Measurements from ENCODE around the gene ZNF100.

DNA sequence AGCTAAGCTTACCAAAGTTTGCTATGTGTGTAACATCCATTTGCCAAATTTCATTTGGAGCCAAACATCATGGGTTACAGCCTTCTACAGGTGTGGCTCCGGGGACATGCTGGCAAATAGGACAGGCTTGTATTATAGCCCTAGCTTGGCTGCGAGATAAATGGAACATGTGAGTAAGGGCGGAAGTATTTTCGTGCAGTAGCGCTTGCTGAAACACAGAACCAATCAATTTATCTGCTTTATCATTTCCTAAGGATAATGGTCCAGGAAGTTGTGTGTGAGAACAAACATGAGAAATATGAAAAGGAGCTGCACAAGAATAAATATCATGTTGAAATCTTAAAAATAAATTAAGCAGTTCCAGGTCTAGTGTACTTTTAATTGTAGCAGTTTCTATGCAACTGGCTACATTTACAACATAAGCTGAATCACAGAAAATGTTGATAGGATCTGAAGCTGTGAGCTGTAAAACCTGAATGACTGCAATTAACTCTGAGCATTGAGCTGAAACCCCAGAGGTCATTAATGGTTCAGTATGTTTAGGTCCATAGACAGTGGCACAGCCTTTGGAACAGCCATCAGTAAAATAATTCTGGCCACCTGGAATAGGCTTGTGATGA, 22.2 kb upstream of the ZNF100 start:
- TF ChIP-seq ELF1 (IDR thresholded peaks at IDR 0.05) (no peak), NFIC (IDR thresholded peaks at IDR 0.05; ENCODE audit: borderline replicate concordance) (no peak), EZH2phosphoT487 (IDR thresholded peaks at IDR 0.05; ENCODE audit: borderline replicate concordance, low read depth) (no peak), NRF1 (IDR thresholded peaks at IDR 0.05; ENCODE audit: low read depth, low read length) (no peak), RFX5 (IDR thresholded peaks at IDR 0.05; ENCODE audit: low read length) (no peak), TAF1 (IDR thresholded peaks at IDR 0.05; ENCODE audit: borderline replicate concordance, low read depth, low read length) (no peak), SMC3 (IDR thresholded peaks at IDR 0.05; ENCODE audit: low read depth, low read length) (no peak), RXRA (IDR thresholded peaks at IDR 0.05; ENCODE audit: borderline replicate concordance, low read depth) (no peak)
- TF ChIP-seq, protein P1, sequence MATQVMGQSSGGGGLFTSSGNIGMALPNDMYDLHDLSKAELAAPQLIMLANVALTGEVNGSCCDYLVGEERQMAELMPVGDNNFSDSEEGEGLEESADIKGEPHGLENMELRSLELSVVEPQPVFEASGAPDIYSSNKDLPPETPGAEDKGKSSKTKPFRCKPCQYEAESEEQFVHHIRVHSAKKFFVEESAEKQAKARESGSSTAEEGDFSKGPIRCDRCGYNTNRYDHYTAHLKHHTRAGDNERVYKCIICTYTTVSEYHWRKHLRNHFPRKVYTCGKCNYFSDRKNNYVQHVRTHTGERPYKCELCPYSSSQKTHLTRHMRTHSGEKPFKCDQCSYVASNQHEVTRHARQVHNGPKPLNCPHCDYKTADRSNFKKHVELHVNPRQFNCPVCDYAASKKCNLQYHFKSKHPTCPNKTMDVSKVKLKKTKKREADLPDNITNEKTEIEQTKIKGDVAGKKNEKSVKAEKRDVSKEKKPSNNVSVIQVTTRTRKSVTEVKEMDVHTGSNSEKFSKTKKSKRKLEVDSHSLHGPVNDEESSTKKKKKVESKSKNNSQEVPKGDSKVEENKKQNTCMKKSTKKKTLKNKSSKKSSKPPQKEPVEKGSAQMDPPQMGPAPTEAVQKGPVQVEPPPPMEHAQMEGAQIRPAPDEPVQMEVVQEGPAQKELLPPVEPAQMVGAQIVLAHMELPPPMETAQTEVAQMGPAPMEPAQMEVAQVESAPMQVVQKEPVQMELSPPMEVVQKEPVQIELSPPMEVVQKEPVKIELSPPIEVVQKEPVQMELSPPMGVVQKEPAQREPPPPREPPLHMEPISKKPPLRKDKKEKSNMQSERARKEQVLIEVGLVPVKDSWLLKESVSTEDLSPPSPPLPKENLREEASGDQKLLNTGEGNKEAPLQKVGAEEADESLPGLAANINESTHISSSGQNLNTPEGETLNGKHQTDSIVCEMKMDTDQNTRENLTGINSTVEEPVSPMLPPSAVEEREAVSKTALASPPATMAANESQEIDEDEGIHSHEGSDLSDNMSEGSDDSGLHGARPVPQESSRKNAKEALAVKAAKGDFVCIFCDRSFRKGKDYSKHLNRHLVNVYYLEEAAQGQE (IDR thresholded peaks at IDR 0.05; ENCODE audit: low read depth, low read length): no peak
- TF ChIP-seq, protein P2, sequence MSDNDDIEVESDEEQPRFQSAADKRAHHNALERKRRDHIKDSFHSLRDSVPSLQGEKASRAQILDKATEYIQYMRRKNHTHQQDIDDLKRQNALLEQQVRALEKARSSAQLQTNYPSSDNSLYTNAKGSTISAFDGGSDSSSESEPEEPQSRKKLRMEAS (IDR thresholded peaks at IDR 0.05; ENCODE audit: low read depth): no peak
- TF ChIP-seq, protein P3, sequence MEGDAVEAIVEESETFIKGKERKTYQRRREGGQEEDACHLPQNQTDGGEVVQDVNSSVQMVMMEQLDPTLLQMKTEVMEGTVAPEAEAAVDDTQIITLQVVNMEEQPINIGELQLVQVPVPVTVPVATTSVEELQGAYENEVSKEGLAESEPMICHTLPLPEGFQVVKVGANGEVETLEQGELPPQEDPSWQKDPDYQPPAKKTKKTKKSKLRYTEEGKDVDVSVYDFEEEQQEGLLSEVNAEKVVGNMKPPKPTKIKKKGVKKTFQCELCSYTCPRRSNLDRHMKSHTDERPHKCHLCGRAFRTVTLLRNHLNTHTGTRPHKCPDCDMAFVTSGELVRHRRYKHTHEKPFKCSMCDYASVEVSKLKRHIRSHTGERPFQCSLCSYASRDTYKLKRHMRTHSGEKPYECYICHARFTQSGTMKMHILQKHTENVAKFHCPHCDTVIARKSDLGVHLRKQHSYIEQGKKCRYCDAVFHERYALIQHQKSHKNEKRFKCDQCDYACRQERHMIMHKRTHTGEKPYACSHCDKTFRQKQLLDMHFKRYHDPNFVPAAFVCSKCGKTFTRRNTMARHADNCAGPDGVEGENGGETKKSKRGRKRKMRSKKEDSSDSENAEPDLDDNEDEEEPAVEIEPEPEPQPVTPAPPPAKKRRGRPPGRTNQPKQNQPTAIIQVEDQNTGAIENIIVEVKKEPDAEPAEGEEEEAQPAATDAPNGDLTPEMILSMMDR (IDR thresholded peaks at IDR 0.05): no peak

Measured in SK-N-SH (cell line).